Fibroblast of lung (primary cell): ENCODE results near the gene PXMP4. TPM values are rescaled to one million over a fixed set of nuclear protein-coding genes. Genes with fewer than 3 reads are reported as not detected.
A peak's percentile ranks its signal among the peaks of the same experiment; 100 is the strongest.

Experiments used
- DNase-seq, 2 donors: peaks; one replicate each; pipeline versions ENCODE4 v3.0.0 to v3.0.0-alpha.2; 2010; ENCODE audit warnings: low read depth in 2 of 2
- H2AFZ ChIP-seq: 2 replicates; pipeline ENCODE4 v1.5.1; 2012; ENCODE audit warnings: low read length, control low read depth, inconsistent platforms
- H3K27ac ChIP-seq: 2 replicates; pipeline ENCODE4 v1.5.1; 2011; ENCODE audit warnings: low read length, control low read depth; ENCODE audit not compliant: insufficient read depth
- H3K27me3 ChIP-seq: 2 replicates; pipeline ENCODE4 v1.5.1; 2011; ENCODE audit warnings: mild to moderate bottlenecking, low read length; ENCODE audit not compliant: control insufficient read depth, insufficient read depth
- H3K36me3 ChIP-seq: 2 replicates; pipeline ENCODE4 v1.5.1; 2011; ENCODE audit warnings: low read length; ENCODE audit not compliant: control insufficient read depth, insufficient read depth
- H3K4me1 ChIP-seq: 2 replicates; pipeline ENCODE4 v1.5.1; 2011; ENCODE audit warnings: low read length; ENCODE audit not compliant: control insufficient read depth, insufficient read depth; ENCODE audit errors: extremely low read depth
- H3K4me2 ChIP-seq: 2 replicates; pipeline ENCODE4 v1.5.1; 2011; ENCODE audit warnings: low read length, control low read depth; ENCODE audit not compliant: insufficient read depth; ENCODE audit errors: extremely low read depth
- H3K4me3 ChIP-seq, 4 experiments: fragments of 200-600 bp in 1 of 4; sonication (generic) in 1 of 4; replicated peaks in 1 of 4; 2 replicates each; pipeline ENCODE4 v1.5.1; 2011 to 2016; ENCODE audit warnings: low read length in 4 of 4, low read depth in 3 of 4, mild to moderate bottlenecking in 3 of 4, control low read depth in 2 of 4, inconsistent platforms in 1 of 4, mixed read lengths in 1 of 4; ENCODE audit not compliant: insufficient read depth in 1 of 4; ENCODE audit errors: control extremely low read depth in 1 of 4
- H3K79me2 ChIP-seq: 2 replicates; pipeline ENCODE4 v1.5.1; 2012; ENCODE audit warnings: mild to moderate bottlenecking, low read length, inconsistent platforms; ENCODE audit not compliant: control insufficient read depth, insufficient read depth
- H3K9ac ChIP-seq: 2 replicates; pipeline ENCODE4 v1.5.1; 2011; ENCODE audit warnings: mild to moderate bottlenecking, low read length, control low read depth; ENCODE audit not compliant: insufficient read depth
- H3K9me3 ChIP-seq: 2 replicates; pipeline ENCODE4 v1.5.1; 2012; ENCODE audit warnings: low read depth, low read length; ENCODE audit not compliant: control insufficient read depth, insufficient read depth
- H4K20me1 ChIP-seq: 2 replicates; pipeline ENCODE4 v1.5.1; 2011; ENCODE audit warnings: low read length; ENCODE audit not compliant: control insufficient read depth, insufficient read depth; ENCODE audit errors: extremely low read depth
- CTCF ChIP-seq, 2 donors: IDR thresholded peaks in 1 of 2; conservative IDR thresholded peaks in 1 of 2; 1 replicate in 1 of 2; 2 replicates in 1 of 2; pipeline ENCODE4 v1.5.1; 2011 to 2012; ENCODE audit warnings: low read length in 2 of 2, control low read depth in 1 of 2, inconsistent platforms in 1 of 2, low read depth in 1 of 2, mild to moderate bottlenecking in 1 of 2
- EZH2 ChIP-seq: IDR thresholded peaks from 2 replicates; pipeline ENCODE4 v1.5.1; 2012; ENCODE audit warnings: low read length, control low read depth, mild to moderate bottlenecking; ENCODE audit errors: missing control alignments
- polyA plus RNA-seq, 2 donors: library from polyadenylated mRNA; depleted of rRNA in 1 of 2; stranded (reverse) in 1 of 2; unstranded in 1 of 2; fragments of >200 nt; gene quantifications; 2 replicates each; pipeline ENCODE4 v1.2.1, GENCODE V29; 2011 to 2012; ENCODE audit warnings: missing spikeins in 1 of 2
- total RNA-seq: library from RNA; depleted of rRNA; stranded (reverse); fragments of >200 nt; gene quantifications from 2 replicates; pipeline ENCODE4 v1.2.1, GENCODE V29; 2014

PXMP4 gene
- total and polyA plus RNA-seq, 2 donors (not counting 1 experiment from before 2014, with no cell fraction given) = 4.1 to 6.3 TPM

DNA sequence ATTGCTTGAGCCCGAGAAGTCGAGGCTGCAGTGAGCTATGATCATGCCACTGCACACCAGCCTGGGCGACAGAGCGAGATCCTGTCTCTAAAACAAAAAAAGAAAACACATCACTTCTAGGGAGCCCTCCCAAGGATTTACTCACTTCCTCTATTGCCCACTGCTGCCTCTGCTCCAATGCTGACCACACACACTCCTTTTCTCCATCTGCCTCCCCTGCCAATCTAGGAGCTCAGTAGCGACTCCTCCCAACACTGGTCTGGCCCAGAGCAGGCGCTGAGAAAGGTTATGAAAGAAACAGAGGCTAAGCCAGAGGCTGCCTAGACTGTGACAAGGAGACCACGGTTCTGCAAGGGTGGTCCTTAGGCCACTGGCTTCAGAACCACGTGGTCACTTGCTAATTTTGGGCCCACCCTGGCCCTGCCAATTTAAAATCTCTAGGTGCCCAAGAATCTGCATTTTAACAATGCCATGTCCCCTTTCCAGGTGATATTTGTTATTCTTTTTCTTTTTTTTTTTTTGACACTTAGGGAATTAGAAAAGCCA is 32.7 kb downstream of the PXMP4 start:
- no peak overlapping the region for H3K4me3 ChIP-seq
- peak overlapping the region; percentile 51 for H2AFZ ChIP-seq
- H3K79me2 ChIP-seq = peaks cover 14% of the 10 kb centered on the region
- H3K36me3 ChIP-seq = no peaks in the 10 kb centered on the region
- no peak overlapping the region for H3K9ac ChIP-seq
- no peaks in the 10 kb centered on the region for H3K9me3 ChIP-seq
- H3K27ac ChIP-seq = no peak overlapping the region
- no peaks in the 10 kb centered on the region for H3K27me3 ChIP-seq
- TF ChIP-seq CTCF (conservative IDR thresholded peaks at IDR 0.05 in 1 of 2, IDR thresholded peaks at IDR 0.05 in 1 of 2; ENCODE audit: low read depth in 1 of 2, low read length in 2 of 2) (no peak), EZH2 (no peak)
- DNase-seq = peak in 1 of 2 donors; percentile 39
- H3K4me2 ChIP-seq = no peak overlapping the region
- no peaks in the 10 kb centered on the region for H4K20me1 ChIP-seq
- peaks cover 8% of the 10 kb centered on the region for H3K4me1 ChIP-seq

- no peaks in the 10 kb centered on the region for H4K20me1 ChIP-seq
- H3K27ac ChIP-seq = no peak overlapping the region
- no peak for TF ChIP-seq EZH2
- TF ChIP-seq CTCF (conservative IDR thresholded peaks at IDR 0.05 in 1 of 2, IDR thresholded peaks at IDR 0.05 in 1 of 2; ENCODE audit: low read depth in 1 of 2, low read length in 2 of 2) = no peak
Measured at GRCh38 chr20:33686984-33687366, 33.1 kb downstream of the PXMP4 start.

GRCh38 chr20:33686100-33686983 is 33.8 kb downstream of the PXMP4 start, which contains the start of gene E2F1:
Gene E2F1 (minus strand): TSS chr20:33686385. CDS start chr20:33686264, 121 bp downstream.
- TF ChIP-seq CTCF (conservative IDR thresholded peaks at IDR 0.05 in 1 of 2, IDR thresholded peaks at IDR 0.05 in 1 of 2; ENCODE audit: low read depth in 1 of 2, low read length in 2 of 2) = peak; percentile 18 to 21
- no peak for TF ChIP-seq EZH2

More at GRCh38 chr20:33686984-33687366, 33.1 kb downstream of the PXMP4 start:
- Histone ChIP-seq H3K79me2 (peaks cover 14% of the 10 kb centered on the region), H2AFZ (peak overlapping the region; percentile 90), H3K36me3 (no peaks in the 10 kb centered on the region), H3K4me3 (peak overlapping the region in 2 of 4 experiments; percentile 9 to 54), H3K9me3 (no peaks in the 10 kb centered on the region), H3K4me1 (peaks cover 8% of the 10 kb centered on the region), H3K27me3 (no peaks in the 10 kb centered on the region), H3K4me2 (peak overlapping the region; percentile 82), H3K9ac (no peak overlapping the region)
- no peak for DNase-seq

More at GRCh38 chr20:33686100-33686983, 33.8 kb downstream of the PXMP4 start, which contains the start of gene E2F1:
- peak within 1 kb of the TSS; percentile 53 for H3K9ac ChIP-seq
- no peaks in the 10 kb centered on the region for H4K20me1 ChIP-seq
- H3K27me3 ChIP-seq = no peaks in the 10 kb centered on the region
- peaks cover 14% of the 10 kb centered on the region for H3K79me2 ChIP-seq
- peak within 1 kb of the TSS; percentile 97 for H3K4me2 ChIP-seq
- peak within 1 kb of the TSS; percentile 90 for H2AFZ ChIP-seq
- no peaks in the 10 kb centered on the region for H3K9me3 ChIP-seq
- peak; percentile 82 to 89 for DNase-seq
- peaks cover 8% of the 10 kb centered on the region for H3K4me1 ChIP-seq
- no peaks in the 10 kb centered on the region for H3K36me3 ChIP-seq
- H3K4me3 ChIP-seq = peak within 1 kb of the TSS; percentile 54 to 67 (median 60)
- H3K27ac ChIP-seq = peak within 1 kb of the TSS; percentile 61
